Psoas muscle (tissue), 8 donors: ENCODE measurements around the gene AGPS. TPM values are rescaled to one million over a fixed set of nuclear protein-coding genes. Genes with fewer than 3 reads are reported as not detected.

Experiments used
- ATAC-seq, 4 donors: fragments of 200-7000 bp; cut with Tn5 transposase; one replicate each; pipeline ENCODE4 v1.9.1; 2020; ENCODE audit warnings: moderate library complexity in 3 of 4, mild to moderate bottlenecking in 2 of 4
- DNase-seq, 2 donors: peaks; one replicate each; pipeline ENCODE4 v3.0.0-alpha.2; 2020
- H3K27ac ChIP-seq: fragments of 200-600 bp; one replicate; pipeline ENCODE4 v1.8.0; 2022
- H3K27me3 ChIP-seq, 3 donors: fragments of 200-600 bp in 1 of 3; one replicate each; pipeline versions ENCODE4 v1.6.1 to v1.8.0; 2013 to 2022; ENCODE audit warnings: low read length in 2 of 3, mild to moderate bottlenecking in 2 of 3, moderate library complexity in 1 of 3; ENCODE audit not compliant: insufficient read depth in 3 of 3
- H3K36me3 ChIP-seq, 2 donors: fragments of 200-600 bp in 1 of 2; one replicate each; pipeline versions ENCODE4 v1.6.1 to v1.8.0; 2013 to 2022; ENCODE audit warnings: low read depth in 1 of 2, mild to moderate bottlenecking in 1 of 2, moderate library complexity in 1 of 2; ENCODE audit not compliant: insufficient read depth in 1 of 2
- H3K4me1 ChIP-seq: fragments of 200-600 bp; one replicate; pipeline ENCODE4 v1.8.0; 2022
- H3K4me3 ChIP-seq: fragments of 200-600 bp; one replicate; pipeline ENCODE4 v1.8.0; 2022; ENCODE audit warnings: mild to moderate bottlenecking
- H3K9me3 ChIP-seq: fragments of 200-600 bp; one replicate; pipeline ENCODE4 v1.8.0; 2022
- WGBS, 3 donors: extraction: QIAGEN DNeasy Blood & Tissue Kit; methylation state at CpG; one replicate each; pipeline versions ENCODE4 v1.1.6 to v1.1.7; 2013; 5-methylcytosine and 5-hydroxymethylcytosine counted together
- intact Hi-C, 2 donors: fragments of 100-400 bp; cut with DNase I; formaldehyde crosslinking; loops; one replicate each; pipeline versions ENCODE4 v1.11.0 to v1.14.2; 2022
- polyA plus RNA-seq, 3 donors: library from polyadenylated mRNA; stranded (reverse); fragments of 200-250 nt; gene quantifications; one replicate each; pipeline ENCODE4 v1.2.3, GENCODE V29; 2013
- total RNA-seq, 4 donors: library from RNA; stranded (reverse); fragmentation: NEBNext Ultra II Directional in 2 of 4; extraction: Animal tissue kit (Norgen Biotek cat#: 25700) in 2 of 4; gene quantifications; one replicate each; pipeline versions ENCODE4 v1.2.1 to v1.2.4, GENCODE V29; 2021 to 2023
- TF ChIP-seq, protein P1 (sequence below): fragments of 200-600 bp; IDR thresholded peaks from one replicate; pipeline ENCODE4 v1.8.0; 2022; ENCODE audit warnings: antibody characterized with exemption
- donor health status: healthy with polysubstance abuse.
- donor health status: DM: no; HTN: no; CAD: no; lungs with moderate emphysema.
- donor health status: Bipolar disorder and iron deficiency.
- donor health status: healthy.
- donor health status: DM: yes; HTN: yes; CAD: no.
- donor health status: DM: no; HTN: no; CAD: no.
- donor health status: DM: no; HTN: no; CAD: no.
- donor health status: DM: yes; HTN: yes; CAD: no.

Gene AGPS
- total and polyA plus RNA-seq, 7 donors = 7.8 to 32.2 (median 26.6) TPM

DNA sequence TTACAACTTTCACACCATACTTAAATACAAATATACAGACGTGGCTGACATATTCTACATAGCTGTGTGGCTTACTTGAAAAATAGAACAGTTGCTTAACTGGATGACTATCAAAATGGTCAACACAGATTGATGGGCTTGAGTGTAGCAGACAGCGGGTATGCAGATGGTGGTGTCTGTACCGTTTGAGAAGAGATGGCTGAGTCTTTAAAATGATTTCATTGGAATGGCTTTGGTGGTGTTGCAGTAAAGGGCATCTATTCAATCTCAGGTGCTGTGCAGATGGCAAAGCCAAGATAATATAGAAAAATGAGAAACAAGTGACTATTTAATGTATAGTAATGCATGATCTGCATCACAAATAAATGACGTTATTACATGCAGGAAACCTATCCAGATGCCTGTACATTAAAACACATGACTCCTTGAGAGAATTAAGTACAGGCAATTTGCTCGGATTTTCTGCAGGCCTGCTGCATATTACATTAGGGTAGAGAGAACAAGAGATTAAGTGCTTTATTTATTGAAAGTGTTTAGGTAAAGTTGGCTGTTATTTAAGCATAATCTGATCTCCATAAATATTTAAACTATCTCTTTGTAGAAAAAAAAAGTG, 68.5 kb downstream of the AGPS start:
- H3K36me3 ChIP-seq = peaks cover 0 to 24% of the 10 kb centered on the region in 2 donors
- peaks cover 3% of the 10 kb centered on the region for H3K9me3 ChIP-seq
- no peak overlapping the region for H3K4me3 ChIP-seq
- TF ChIP-seq, protein P1, sequence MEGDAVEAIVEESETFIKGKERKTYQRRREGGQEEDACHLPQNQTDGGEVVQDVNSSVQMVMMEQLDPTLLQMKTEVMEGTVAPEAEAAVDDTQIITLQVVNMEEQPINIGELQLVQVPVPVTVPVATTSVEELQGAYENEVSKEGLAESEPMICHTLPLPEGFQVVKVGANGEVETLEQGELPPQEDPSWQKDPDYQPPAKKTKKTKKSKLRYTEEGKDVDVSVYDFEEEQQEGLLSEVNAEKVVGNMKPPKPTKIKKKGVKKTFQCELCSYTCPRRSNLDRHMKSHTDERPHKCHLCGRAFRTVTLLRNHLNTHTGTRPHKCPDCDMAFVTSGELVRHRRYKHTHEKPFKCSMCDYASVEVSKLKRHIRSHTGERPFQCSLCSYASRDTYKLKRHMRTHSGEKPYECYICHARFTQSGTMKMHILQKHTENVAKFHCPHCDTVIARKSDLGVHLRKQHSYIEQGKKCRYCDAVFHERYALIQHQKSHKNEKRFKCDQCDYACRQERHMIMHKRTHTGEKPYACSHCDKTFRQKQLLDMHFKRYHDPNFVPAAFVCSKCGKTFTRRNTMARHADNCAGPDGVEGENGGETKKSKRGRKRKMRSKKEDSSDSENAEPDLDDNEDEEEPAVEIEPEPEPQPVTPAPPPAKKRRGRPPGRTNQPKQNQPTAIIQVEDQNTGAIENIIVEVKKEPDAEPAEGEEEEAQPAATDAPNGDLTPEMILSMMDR = no peak
- no peaks in the 10 kb centered on the region for H3K27me3 ChIP-seq
- DNase-seq (no peak), ATAC-seq (no peak)
- intact Hi-C loops = no loop called here
- H3K4me1 ChIP-seq = peaks cover 4% of the 10 kb centered on the region
- H3K27ac ChIP-seq = no peak overlapping the region
- WGBS, 3 donors = 78 to 84% (median 82%) methylated on average over 5 of the region's 5 CpGs

GRCh38 chr2:177464549-177464948, 72.0 kb downstream of the AGPS start:
- TF ChIP-seq, protein P1 = no peak
- intact Hi-C loops = no loop called here
- Histone ChIP-seq H3K27me3 (no peaks in the 10 kb centered on the region), H3K4me1 (peaks cover 4% of the 10 kb centered on the region), H3K4me3 (no peak overlapping the region), H3K9me3 (peaks cover 3% of the 10 kb centered on the region), H3K36me3 (peaks cover 0 to 15% of the 10 kb centered on the region in 2 donors), H3K27ac (no peak overlapping the region)
- no peak for DNase-seq
- ATAC-seq = no peak
- 55 to 75% (median 59%) methylated on average over 3 of the region's 3 CpGs for WGBS, 3 donors

GRCh38 chr2:177465400-177466138, 73.0 kb downstream of the AGPS start:
- Histone ChIP-seq H3K27me3 (no peaks in the 10 kb centered on the region), H3K9me3 (peaks cover 3% of the 10 kb centered on the region), H3K4me1 (peaks cover 4% of the 10 kb centered on the region), H3K27ac (no peak overlapping the region), H3K4me3 (no peak overlapping the region), H3K36me3 (peaks cover 0 to 15% of the 10 kb centered on the region in 2 donors)
- DNase-seq (no peak), ATAC-seq (no peak)
- TF ChIP-seq, protein P1 = no peak
- 96% methylated on average over 14 of the region's 14 CpGs for WGBS, 3 donors
- intact Hi-C loops = no loop called here

GRCh38 chr2:177466337-177467195, 74.0 kb downstream of the AGPS start:
- Histone ChIP-seq H3K27me3 (no peaks in the 10 kb centered on the region), H3K9me3 (peaks cover 12% of the 10 kb centered on the region), H3K36me3 (peaks cover 0 to 15% of the 10 kb centered on the region in 2 donors), H3K4me3 (no peak overlapping the region), H3K27ac (no peak overlapping the region), H3K4me1 (peaks cover 4% of the 10 kb centered on the region)
- TF ChIP-seq, protein P1 = no peak
- WGBS, 3 donors = 72 to 83% (median 75%) methylated on average over 16 to 17 of the region's 17 CpGs
- DNase-seq = no peak
- intact Hi-C loops = no loop called here
- ATAC-seq = peak in 2 of 4 donors; percentile 16 to 49
